Tibial nerve (tissue), 4 donors: ENCODE data around the gene RGS16. TPM values are rescaled to one million over a fixed set of nuclear protein-coding genes. Genes with fewer than 3 reads are reported as not detected.

ENCODE experiments used
- DNase-seq, 2 donors: peaks; one replicate each; pipeline ENCODE4 v3.0.0-alpha.2; 2019; ENCODE audit warnings: low spot score in 2 of 2
- H3K27ac ChIP-seq, 4 donors: fragments of 200-600 bp; sonication (generic) in 3 of 4; one replicate each; pipeline ENCODE4 v1.5.1; 2017 to 2019; ENCODE audit warnings: mild to moderate bottlenecking in 1 of 4
- H3K27me3 ChIP-seq, 2 donors: fragments of 200-600 bp; sonication (generic) in 1 of 2; one replicate each; pipeline versions ENCODE4 v1.5.1 to v1.6.0; 2017 to 2019
- H3K36me3 ChIP-seq, 3 donors: fragments of 200-600 bp; sonication (generic); one replicate each; pipeline ENCODE4 v1.5.1; 2018 to 2019
- H3K4me1 ChIP-seq, 4 donors: fragments of 200-600 bp; sonication (generic) in 3 of 4; one replicate each; pipeline ENCODE4 v1.5.1; 2017 to 2019
- H3K4me3 ChIP-seq, 4 donors: fragments of 200-600 bp; sonication (generic) in 3 of 4; one replicate each; pipeline ENCODE4 v1.5.1; 2017 to 2019; ENCODE audit warnings: mild to moderate bottlenecking in 1 of 4, moderate library complexity in 1 of 4
- H3K9me3 ChIP-seq, 4 donors: fragments of 200-600 bp; sonication (generic) in 3 of 4; one replicate each; pipeline ENCODE4 v1.5.1; 2017 to 2019
- EP300 ChIP-seq, 2 donors: sonication (generic); formaldehyde crosslinking; IDR thresholded peaks; one replicate each; pipeline ENCODE4 v1.6.1; 2017; ENCODE audit warnings: antibody characterized with exemption in 2 of 2, mild to moderate bottlenecking in 1 of 2
- POLR2A ChIP-seq, 2 donors: fragments of 450-650 bp; IDR thresholded peaks; one replicate each; pipeline ENCODE4 v1.6.1; 2017; ENCODE audit warnings: antibody characterized with exemption in 2 of 2, mild to moderate bottlenecking in 2 of 2, moderate library complexity in 2 of 2
- WGBS, 2 donors: methylation state at CpG; one replicate each; pipeline ENCODE4 v1.1.5; 2018; 5-methylcytosine and 5-hydroxymethylcytosine counted together
- total RNA-seq, 4 donors: library from RNA; depleted of rRNA; stranded (reverse); fragments of >200 nt; gene quantifications; one replicate each; pipeline ENCODE4 v1.1.0, GENCODE V29; 2016
- TF ChIP-seq, protein P1 (sequence below), 5 experiments: fragments of 200-600 bp in 3 of 5; fragments of 450-650 bp in 2 of 5; sonication (generic) in 3 of 5; IDR thresholded peaks; one replicate each; pipeline ENCODE4 v1.5.1; 2016 to 2019; ENCODE audit warnings: antibody characterized with exemption in 5 of 5, mild to moderate bottlenecking in 3 of 5, moderate library complexity in 2 of 5

The RGS16 gene
- total RNA-seq, 4 donors from 2014 or later = 0.78 to 2.1 (median 1.2) TPM

- Histone ChIP-seq H3K27ac (peak overlapping the region; percentile 69 to 97 (median 96)), H3K36me3 (peaks cover 0 to 25% (median 0%) of the 10 kb centered on the region in 3 donors), H3K27me3 (no peaks in the 10 kb centered on the region), H3K4me3 (peak overlapping the region; percentile 47 to 88 (median 68)), H3K9me3 (no peaks in the 10 kb centered on the region), H3K4me1 (peaks cover 0 to 34% (median 7%) of the 10 kb centered on the region in 4 donors)
- no peak for DNase-seq
- 51 to 52% methylated on average over 4 of the region's 4 CpGs for WGBS, 2 donors
- TF ChIP-seq EP300 (IDR thresholded peaks at IDR 0.05) = no peak
- TF ChIP-seq, protein P1, sequence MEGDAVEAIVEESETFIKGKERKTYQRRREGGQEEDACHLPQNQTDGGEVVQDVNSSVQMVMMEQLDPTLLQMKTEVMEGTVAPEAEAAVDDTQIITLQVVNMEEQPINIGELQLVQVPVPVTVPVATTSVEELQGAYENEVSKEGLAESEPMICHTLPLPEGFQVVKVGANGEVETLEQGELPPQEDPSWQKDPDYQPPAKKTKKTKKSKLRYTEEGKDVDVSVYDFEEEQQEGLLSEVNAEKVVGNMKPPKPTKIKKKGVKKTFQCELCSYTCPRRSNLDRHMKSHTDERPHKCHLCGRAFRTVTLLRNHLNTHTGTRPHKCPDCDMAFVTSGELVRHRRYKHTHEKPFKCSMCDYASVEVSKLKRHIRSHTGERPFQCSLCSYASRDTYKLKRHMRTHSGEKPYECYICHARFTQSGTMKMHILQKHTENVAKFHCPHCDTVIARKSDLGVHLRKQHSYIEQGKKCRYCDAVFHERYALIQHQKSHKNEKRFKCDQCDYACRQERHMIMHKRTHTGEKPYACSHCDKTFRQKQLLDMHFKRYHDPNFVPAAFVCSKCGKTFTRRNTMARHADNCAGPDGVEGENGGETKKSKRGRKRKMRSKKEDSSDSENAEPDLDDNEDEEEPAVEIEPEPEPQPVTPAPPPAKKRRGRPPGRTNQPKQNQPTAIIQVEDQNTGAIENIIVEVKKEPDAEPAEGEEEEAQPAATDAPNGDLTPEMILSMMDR (IDR thresholded peaks at IDR 0.05) = no peak
These were observed 16.3 kb downstream of the RGS16 start for GRCh38 chr1:182587666-182588499.

DNA sequence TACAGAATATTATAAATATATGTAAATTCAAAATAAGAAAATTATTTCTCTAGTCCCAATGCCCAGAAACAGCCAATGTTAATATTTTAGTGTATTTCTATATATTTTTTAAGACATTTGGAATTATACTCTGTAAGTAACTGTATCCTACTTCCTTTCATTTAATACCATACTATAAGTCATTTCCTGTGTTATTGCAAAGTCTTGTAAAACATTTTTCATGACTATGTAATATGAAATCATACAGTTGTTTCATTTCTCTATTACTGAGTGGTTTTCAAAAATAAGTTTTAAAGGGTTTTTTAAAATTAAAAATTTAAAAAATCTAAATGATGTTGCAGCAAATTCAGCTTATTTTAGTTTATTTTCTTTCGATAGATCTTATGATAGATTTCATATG, 17.1 kb downstream of the RGS16 start:
- TF ChIP-seq POLR2A (IDR thresholded peaks at IDR 0.05) = no peak
- TF ChIP-seq EP300 (IDR thresholded peaks at IDR 0.05) = no peak
- TF ChIP-seq, protein P1 (IDR thresholded peaks at IDR 0.05) = no peak
- Histone ChIP-seq H3K9me3 (no peaks in the 10 kb centered on the region), H3K27me3 (no peaks in the 10 kb centered on the region), H3K4me3 (no peak overlapping the region), H3K36me3 (peaks cover 0 to 32% (median 5%) of the 10 kb centered on the region in 3 donors), H3K27ac (no peak overlapping the region), H3K4me1 (peaks cover 0 to 38% (median 7%) of the 10 kb centered on the region in 4 donors)
- WGBS, 2 donors = 0% methylated on average over 1 of the region's 1 CpG
- no peak for DNase-seq

DNA sequence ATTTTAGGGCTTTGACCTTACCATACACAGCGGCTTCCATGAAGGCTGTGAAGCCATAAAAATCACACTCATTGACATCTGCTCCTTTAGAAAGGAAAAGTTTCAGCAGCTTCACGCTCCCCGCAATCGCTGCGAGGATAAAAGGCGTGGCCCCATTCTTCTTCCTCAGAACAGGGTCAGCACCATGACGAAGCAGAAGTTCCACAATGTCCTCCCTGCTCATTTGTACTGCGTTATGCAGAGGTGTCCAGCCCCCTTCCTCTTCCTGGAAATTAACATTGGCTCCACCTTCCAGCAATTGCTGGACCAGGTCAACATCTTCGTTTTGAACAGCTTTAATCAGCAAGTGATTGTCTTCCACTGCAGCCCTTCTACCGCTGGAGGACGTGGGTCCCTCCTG, 17.8 kb downstream of the RGS16 start:
- DNase-seq = no peak
- 91 to 95% methylated on average over 11 of the region's 11 CpGs for WGBS, 2 donors
- Histone ChIP-seq H3K36me3 (peaks cover 0 to 40% (median 5%) of the 10 kb centered on the region in 3 donors), H3K27me3 (no peaks in the 10 kb centered on the region), H3K4me1 (peaks cover 0 to 38% (median 7%) of the 10 kb centered on the region in 4 donors), H3K27ac (no peak overlapping the region), H3K4me3 (no peak overlapping the region), H3K9me3 (no peaks in the 10 kb centered on the region)
- TF ChIP-seq POLR2A (IDR thresholded peaks at IDR 0.05) (no peak), EP300 (IDR thresholded peaks at IDR 0.05) (no peak)
- TF ChIP-seq, protein P1 (IDR thresholded peaks at IDR 0.05) = no peak

- TF ChIP-seq EP300 (IDR thresholded peaks at IDR 0.05) (no peak), POLR2A (IDR thresholded peaks at IDR 0.05) (no peak)
- TF ChIP-seq, protein P1 (IDR thresholded peaks at IDR 0.05) = no peak
- Histone ChIP-seq H3K27ac (no peak overlapping the region), H3K4me1 (peaks cover 0 to 38% (median 7%) of the 10 kb centered on the region in 4 donors), H3K9me3 (no peaks in the 10 kb centered on the region), H3K36me3 (peaks cover 0 to 56% (median 5%) of the 10 kb centered on the region in 3 donors), H3K27me3 (no peaks in the 10 kb centered on the region), H3K4me3 (no peak overlapping the region)
- DNase-seq = no peak
- WGBS, 2 donors = 94 to 96% methylated on average over 4 of the region's 4 CpGs
These were observed 19.4 kb downstream of the RGS16 start for GRCh38 chr1:182584746-182585145.

- Histone ChIP-seq H3K36me3 (peaks cover 0 to 69% (median 11%) of the 10 kb centered on the region in 3 donors), H3K27me3 (no peaks in the 10 kb centered on the region), H3K4me1 (peaks cover 0 to 36% (median 4%) of the 10 kb centered on the region in 4 donors), H3K4me3 (no peak overlapping the region), H3K9me3 (no peaks in the 10 kb centered on the region), H3K27ac (no peak overlapping the region)
- WGBS, 2 donors = 93% methylated on average over 2 of the region's 2 CpGs
- TF ChIP-seq EP300 (IDR thresholded peaks at IDR 0.05) (no peak), POLR2A (IDR thresholded peaks at IDR 0.05) (no peak)
- TF ChIP-seq, protein P1 (IDR thresholded peaks at IDR 0.05) = no peak
- no peak for DNase-seq
These were observed 23.5 kb downstream of the RGS16 start for GRCh38 chr1:182580736-182581135.
